Measurements from ENCODE around the gene TMEM174.

The TMEM174 gene

GRCh38 chr5:73139485-73139884, 33.5 kb upstream of the TMEM174 start:
- no peak for TF ChIP-seq CTCF (IDR thresholded peaks at IDR 0.05; ENCODE audit: control insufficient read depth, insufficient read depth, low read depth, low read length, missing control alignments)
- no peak overlapping the region for H3K4me3 ChIP-seq (ENCODE audit: control insufficient read depth, low read depth, low read length)
- DNase-seq (ENCODE audit: low read depth) = no peak

GRCh38 chr5:73140801-73141200, 32.2 kb upstream of the TMEM174 start:
- H3K4me3 ChIP-seq (ENCODE audit: control insufficient read depth, low read depth, low read length) = no peak overlapping the region
- TF ChIP-seq CTCF (IDR thresholded peaks at IDR 0.05; ENCODE audit: control insufficient read depth, insufficient read depth, low read depth, low read length, missing control alignments) = no peak
- DNase-seq (ENCODE audit: low read depth) = no peak

DNA sequence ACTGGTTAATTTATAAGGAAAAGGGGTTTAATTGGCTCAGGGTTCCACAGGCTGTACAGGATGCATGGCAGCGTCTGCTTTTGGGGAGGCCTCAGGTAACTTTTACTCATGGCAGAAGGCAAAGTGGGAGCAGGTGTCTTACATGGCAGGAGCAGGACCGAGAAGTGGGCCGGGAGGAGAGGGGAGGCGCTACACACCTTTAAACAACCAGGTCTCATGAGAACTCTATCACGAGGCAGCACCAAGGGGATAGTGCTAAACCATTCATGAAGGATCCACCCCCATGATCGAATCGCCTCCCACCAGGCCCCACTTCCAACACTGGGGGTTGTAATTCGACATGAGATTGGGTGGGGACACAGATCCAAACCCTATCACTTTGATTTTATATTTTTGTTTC, 31.0 kb upstream of the TMEM174 start:
- TF ChIP-seq CTCF (IDR thresholded peaks at IDR 0.05; ENCODE audit: control insufficient read depth, insufficient read depth, low read depth, low read length, missing control alignments) = no peak
- H3K4me3 ChIP-seq (ENCODE audit: control insufficient read depth, low read depth, low read length) = no peak overlapping the region
- no peak for DNase-seq (ENCODE audit: low read depth)

- no peak for TF ChIP-seq CTCF (IDR thresholded peaks at IDR 0.05; ENCODE audit: control insufficient read depth, insufficient read depth, low read depth, low read length, missing control alignments)
- H3K4me3 ChIP-seq (ENCODE audit: control insufficient read depth, low read depth, low read length) = no peak overlapping the region
- no peak for DNase-seq (ENCODE audit: low read depth)
Observed at GRCh38 chr5:73143716-73144115, 29.3 kb upstream of the TMEM174 start.

DNA sequence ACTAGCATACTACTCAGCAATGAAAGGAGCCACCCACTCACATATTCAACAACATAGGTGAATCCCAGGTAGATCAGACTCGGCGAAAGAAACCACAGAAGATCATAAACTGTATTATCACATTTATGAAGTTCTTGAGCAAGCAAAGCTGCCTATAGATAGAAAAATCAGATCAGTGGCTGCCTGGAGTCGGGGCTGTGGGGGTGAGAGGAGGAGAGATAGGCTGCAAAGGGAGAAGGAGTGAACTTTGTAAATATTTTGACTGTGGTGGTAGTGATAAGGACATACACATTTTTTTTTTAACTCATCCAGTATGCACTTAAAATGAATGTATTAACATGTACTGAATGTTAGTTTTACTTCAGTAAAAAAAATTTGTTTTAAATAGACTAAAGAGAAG, 23.5 kb upstream of the TMEM174 start:
- no peak for TF ChIP-seq CTCF (IDR thresholded peaks at IDR 0.05; ENCODE audit: control insufficient read depth, insufficient read depth, low read depth, low read length, missing control alignments)
- no peak for DNase-seq (ENCODE audit: low read depth)
- H3K4me3 ChIP-seq (ENCODE audit: control insufficient read depth, low read depth, low read length) = no peak overlapping the region

DNA sequence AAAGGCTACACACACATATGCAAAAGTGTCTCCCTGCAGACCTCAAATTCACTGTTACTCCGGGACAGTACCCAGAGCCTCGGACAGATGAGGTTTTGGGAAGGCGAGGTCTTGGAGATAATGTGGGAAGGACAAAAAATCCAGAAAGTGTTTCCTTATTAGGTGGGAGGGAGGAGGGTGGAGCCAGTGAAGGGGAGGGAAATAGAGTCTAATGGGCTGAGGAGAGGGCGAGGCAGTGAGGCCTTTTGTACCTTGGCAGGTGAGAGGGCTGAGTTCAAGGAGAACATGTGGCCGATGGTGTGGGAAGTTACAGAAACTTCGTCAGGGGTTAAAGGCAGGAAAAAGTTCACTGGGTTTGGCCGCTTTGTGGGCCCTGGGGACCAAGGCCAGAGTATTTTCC, 22.1 kb upstream of the TMEM174 start:
- DNase-seq (ENCODE audit: low read depth) = no peak
- no peak overlapping the region for H3K4me3 ChIP-seq (ENCODE audit: control insufficient read depth, low read depth, low read length)

More for the DNA sequence above, 22.1 kb upstream of the TMEM174 start:
- TF ChIP-seq CTCF (IDR thresholded peaks at IDR 0.05; ENCODE audit: control insufficient read depth, insufficient read depth, low read depth, low read length, missing control alignments) = no peak
